Measurements from ENCODE around the gene JAK1. TPM values are rescaled to one million over a fixed set of nuclear protein-coding genes. Genes with fewer than 3 reads are reported as not detected.

Gene JAK1
- total RNA-seq, 1 experiment from 2014 or later: 73.5 TPM

GRCh38 chr1:64980745-64981600 lies 14.6 kb upstream of the JAK1 start:
- DNase-seq (ENCODE audit: extremely low read depth, low read depth): no peak

GRCh38 chr1:64979358-64979757 lies 13.0 kb upstream of the JAK1 start:
- DNase-seq (ENCODE audit: extremely low read depth, low read depth): no peak

DNA sequence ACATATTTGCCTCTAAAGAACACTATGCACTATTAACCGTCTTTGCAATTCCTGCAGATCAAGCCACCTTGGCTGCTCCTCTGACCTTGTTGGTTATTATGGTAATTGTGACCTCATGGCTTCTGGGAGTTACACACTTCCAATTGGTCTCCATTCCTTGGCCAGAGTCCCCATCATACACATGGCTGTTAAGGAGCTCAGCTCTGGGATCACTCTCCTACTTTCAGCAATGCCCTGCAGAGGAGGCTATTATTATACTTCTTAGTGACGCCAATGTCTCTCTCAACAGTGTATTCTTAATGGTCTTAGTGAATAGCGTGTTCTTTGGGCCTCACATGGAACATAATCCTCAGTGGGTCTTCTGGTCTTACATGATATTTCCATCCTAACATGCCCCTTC lies 10.0 kb upstream of the JAK1 start:
- no peak for DNase-seq (ENCODE audit: extremely low read depth, low read depth)

GRCh38 chr1:64975740-64976139 lies 9.4 kb upstream of the JAK1 start:
- no peak for DNase-seq (ENCODE audit: extremely low read depth, low read depth)

- no peak for DNase-seq (ENCODE audit: extremely low read depth, low read depth)
Measured at GRCh38 chr1:64975127-64975526, 8.8 kb upstream of the JAK1 start.

DNA sequence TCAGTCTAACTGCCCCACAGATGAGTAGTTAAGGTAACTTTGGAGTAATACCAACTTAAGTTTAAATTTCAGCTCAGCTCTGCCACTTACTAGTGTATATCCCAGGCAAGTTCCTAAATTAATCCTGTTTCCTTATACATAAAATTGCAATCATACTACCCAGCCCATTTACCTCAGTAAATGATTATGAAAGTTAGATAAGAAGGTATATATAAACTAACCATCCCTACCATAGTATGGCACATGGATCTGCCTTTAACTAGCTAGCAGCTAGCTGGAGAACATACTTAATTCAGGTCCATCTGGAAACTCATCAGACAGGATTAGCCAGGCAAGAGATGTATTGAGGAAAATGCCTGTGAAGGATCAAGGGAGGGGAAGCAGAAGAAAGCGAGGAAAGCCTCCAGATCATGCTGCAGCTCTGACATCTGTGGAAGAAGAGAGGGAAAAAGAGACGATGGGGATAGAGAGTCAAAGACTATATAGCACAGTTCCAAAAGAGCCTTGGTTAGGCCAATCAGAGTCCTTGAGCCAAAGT lies 8.0 kb upstream of the JAK1 start:
- DNase-seq (ENCODE audit: extremely low read depth, low read depth): no peak

- no peak for DNase-seq (ENCODE audit: extremely low read depth, low read depth)
Measured at GRCh38 chr1:64973061-64973647, 6.8 kb upstream of the JAK1 start.

GRCh38 chr1:64969305-64970046 lies 3.1 kb upstream of the JAK1 start:
- DNase-seq (ENCODE audit: extremely low read depth, low read depth): no peak

DNA sequence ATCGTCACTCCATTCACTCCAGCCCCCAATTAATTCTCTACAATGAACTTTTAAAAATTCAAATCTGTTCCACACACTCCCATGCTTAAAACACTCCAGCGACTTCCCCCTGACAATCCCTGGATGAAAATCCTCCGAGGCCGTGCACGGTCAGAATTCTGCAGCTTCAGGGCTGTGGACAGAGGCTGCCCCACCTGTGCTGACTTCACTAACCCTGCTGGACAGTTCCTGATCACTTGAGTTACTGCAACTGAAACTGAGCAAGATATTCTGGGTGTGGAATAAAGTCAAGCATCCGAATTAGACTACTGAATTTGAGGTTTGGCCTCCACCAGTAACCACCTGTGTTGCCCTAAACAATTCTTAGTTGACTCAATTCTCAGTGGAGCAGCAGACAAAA lies 1.0 kb upstream of the JAK1 start:
- DNase-seq (ENCODE audit: extremely low read depth, low read depth): no peak

DNA sequence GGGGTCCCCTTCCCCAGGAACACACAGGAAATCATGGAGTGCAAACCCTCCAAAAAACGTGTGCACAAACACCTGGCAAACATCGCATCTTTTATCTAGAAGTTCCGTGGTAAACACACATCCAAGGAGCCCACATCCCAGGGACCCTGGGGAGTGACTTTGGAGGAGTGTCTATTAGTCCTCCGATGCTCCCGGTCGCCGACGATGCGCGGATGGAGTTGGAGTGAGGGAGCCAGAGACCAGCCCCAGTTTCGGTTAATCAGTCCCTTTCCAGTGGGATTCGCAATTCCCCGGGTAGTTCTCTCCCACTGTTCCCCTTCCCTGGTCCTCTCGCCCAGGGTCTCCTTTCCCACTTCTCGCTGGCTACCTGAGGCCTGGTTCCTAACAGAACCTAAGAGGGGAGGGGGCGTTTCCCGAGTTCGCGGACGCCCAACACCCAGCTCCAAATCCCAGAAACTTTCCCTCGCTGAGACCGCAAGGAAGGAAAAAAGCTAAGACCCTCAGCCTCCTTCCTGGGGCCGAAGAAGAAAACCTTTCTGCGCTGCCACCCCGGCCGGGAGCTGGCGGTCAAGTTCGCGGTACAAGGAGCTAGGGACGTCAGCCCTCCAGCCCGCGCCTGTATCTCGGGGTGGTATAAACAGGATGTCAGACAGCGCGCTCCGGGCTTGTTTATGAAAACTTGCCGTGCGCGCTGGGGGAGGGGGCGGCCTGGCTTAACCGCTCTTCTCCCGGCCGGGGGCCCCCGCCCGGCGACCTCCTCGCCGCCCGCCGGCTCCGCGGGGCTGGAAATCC lies 787 bp downstream of the JAK1 start:
- no peak for DNase-seq (ENCODE audit: extremely low read depth, low read depth)

DNA sequence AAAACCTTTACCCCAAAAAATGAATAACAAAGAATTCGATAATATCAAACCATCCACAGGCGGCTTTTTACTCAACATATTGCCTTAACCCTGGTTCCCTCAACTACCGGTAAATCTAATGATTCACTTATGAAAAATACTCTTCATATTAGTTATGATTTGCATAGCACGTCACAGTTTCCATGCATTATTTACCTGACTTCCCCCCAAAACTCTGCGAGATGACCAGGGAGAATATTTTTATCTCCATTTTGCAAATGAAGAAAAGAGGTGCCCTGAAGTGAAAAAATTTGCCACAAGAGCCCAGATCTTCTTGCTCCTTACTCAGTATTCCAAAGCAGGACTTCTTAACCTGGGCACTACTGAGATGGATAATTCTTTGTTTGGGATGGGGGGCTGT lies 2.9 kb downstream of the JAK1 start:
- no peak for DNase-seq (ENCODE audit: extremely low read depth, low read depth)

DNA sequence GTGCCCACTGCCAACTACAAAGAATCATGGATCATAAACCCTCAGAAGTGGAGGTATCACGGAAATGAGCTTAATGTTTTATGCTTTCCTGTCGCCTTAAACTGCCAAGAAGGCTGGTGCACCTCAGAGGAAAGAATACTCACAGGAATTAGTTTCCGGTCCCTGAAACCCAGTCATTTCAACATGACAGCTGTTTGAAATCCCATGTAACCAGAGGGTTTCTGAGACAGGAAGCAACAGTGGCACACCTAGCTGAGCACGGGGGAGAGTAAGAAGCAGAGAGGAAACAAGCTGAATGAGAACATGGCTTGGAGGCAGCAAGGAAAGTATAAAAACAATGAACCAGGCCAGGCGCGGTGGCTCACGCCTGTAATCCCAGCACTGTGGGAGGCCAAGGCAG lies 3.9 kb downstream of the JAK1 start:
- no peak for DNase-seq (ENCODE audit: extremely low read depth, low read depth)

DNA sequence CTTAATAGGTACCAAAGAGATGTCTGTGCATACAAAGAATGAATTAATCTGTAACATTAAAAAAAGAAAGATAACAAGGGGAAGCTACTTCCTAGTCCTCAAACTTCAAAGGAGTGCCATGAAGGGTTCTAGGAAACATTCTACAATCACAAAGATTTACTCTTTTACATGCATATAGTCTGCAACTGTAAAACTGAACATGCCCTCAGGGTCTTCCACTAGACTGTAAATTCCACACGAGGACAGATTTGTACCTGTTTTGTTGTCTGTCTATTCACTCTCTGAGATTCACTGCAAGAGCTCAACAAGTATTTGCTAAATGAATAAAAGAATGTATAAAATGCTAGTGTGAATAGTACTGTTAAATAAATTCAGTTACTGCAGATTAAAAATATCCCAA lies 4.4 kb downstream of the JAK1 start:
- no peak for DNase-seq (ENCODE audit: extremely low read depth, low read depth)

GRCh38 chr1:64960731-64961130 lies 5.6 kb downstream of the JAK1 start:
- no peak for DNase-seq (ENCODE audit: extremely low read depth, low read depth)

DNA sequence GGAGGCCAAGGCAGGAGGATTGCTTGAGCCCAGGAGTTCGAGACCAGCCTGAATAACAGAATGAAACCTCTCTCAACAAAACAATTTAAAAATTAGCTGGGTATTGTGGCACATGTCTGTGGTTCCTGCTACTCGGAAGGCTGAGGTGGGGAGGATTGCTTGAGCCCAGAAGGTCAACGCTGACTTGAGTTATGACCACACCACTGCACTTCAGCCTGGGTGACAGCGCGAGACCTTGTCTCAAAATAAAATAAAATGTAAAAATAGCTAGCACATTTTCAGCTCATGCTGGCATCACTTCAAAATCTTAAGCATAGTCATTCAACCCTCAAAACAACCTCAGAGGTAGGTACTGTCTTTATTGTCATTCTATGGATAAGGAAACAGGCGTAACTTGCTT lies 6.4 kb downstream of the JAK1 start:
- DNase-seq (ENCODE audit: extremely low read depth, low read depth): no peak

DNA sequence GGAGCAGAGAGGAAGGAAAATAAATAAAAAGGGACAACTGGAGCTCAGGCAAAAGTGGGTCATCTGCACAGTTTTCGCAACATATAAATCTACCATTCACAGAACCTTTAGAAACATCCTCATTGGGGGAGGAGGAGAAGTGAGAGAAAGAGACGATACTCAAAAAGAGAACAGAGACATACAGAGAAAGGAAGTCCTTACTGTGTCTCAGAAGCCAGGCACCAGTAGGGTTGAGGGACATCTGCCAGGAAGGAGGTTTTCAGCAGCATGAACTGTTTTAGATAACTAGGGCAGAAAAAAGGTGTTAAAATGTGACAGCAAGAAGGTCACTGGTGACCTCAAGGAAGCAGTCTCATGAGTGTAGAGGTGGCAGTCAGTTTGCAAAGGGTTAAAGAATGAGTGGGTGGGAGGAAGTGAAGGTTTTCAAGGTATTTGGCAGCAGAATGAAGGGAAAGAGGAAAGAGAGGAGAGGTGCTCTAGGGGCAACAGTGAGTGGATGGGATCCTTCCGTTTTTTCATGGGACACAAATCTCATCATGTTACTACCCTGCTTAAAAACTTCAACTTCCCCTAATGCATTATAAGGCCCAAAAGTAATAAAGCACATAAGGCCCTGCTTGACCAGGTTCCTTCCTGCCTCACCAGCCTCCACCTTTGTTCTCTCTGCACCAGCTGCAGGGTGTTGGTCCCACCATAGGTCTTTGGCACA lies 9.5 kb downstream of the JAK1 start:
- no peak for DNase-seq (ENCODE audit: extremely low read depth, low read depth)

DNA sequence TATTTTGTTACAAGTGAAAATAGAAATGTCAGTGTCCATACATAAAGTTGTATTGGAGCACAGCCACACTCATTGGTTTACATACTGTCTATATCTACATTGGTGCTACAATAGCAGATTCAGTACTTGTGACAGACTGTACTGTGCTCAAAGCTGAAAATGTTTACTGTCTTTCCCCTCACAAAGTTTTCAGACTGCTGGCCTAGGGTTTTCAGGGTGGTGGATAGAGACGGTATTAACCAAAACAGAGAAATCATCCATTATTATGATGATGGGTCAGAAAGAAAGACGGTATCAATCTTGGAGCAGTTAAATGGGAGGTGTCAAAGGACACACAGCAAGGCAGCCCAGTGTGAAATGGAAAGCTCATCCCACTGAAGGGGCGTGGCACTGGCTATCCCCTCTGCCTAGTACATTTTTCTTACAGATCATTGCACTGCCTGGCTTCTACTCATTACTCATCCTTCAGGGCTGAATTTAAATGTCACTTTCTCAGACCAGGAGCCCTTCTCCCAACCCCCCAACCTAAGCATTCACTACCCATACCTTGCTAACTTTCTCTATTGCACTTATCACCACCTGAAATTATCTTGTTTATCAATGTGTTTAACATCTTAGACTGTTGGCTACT lies 10.2 kb downstream of the JAK1 start:
- peak; percentile 53 for DNase-seq (ENCODE audit: extremely low read depth, low read depth)

- DNase-seq (ENCODE audit: extremely low read depth, low read depth): no peak
Measured at GRCh38 chr1:64955097-64956009, 11.0 kb downstream of the JAK1 start.

DNA sequence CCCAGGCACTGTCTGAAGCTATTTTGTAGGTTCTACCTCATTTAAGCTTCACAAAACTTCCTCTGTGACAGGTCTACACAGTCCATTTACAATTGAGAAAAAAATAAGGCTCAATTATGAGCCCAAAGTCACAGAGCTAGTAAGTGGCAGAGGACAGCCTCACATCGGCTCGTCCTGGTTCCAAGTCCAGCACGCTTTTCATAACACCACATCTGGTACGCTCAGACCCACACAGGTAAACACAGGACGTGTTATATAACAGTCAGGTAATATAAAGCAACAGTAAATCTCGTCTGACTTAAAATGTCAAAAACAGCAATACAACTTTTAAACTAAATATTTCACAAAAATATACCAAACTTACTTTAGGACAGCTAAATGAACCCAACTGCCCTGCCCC lies 13.1 kb downstream of the JAK1 start:
- no peak for DNase-seq (ENCODE audit: extremely low read depth, low read depth)
